ENCODE data around the gene REC8.

REC8 gene

DNA sequence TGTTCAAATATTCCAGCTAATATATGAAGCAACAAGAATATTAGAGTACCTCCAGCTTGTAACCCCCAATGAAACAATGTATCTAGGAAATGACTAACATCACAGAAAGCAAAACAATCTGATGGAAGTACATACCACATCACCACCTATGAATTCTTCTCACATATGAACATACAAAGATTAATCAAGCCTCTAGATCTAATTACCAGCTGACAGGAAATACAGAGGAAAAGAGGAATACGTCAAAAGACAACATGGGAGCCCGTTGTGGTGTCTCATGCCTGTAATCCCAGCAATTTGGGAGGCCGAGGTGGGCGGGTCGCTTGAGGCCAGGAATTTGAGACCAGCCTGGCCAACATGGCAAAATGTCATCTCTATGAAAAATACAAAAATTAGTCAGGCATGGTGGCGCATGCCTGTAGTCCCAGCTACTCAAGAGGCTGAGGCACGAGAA lies 52.8 kb downstream of the REC8 start:
- DNase-seq (ENCODE audit: extremely low read depth, low read depth) = no peak

DNA sequence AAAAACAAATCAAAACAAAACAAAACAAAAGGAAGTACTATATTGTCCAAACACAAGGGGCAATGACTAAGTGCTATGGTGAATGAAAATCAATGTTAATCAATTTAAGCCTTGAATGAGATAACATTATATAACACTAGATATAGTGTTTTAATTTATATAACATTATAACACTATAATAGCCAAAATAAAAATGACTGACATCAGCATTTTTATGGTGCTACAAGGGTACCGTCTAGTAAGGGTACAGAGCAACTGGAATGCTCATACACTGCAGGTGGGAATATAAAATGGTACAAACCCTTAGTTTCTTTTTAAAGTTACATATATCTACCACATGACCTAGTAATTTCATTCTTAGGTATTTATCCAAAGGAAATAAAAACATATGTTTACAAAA lies 54.6 kb downstream of the REC8 start:
- no peak for DNase-seq (ENCODE audit: extremely low read depth, low read depth)
- TF ChIP-seq, protein P1, sequence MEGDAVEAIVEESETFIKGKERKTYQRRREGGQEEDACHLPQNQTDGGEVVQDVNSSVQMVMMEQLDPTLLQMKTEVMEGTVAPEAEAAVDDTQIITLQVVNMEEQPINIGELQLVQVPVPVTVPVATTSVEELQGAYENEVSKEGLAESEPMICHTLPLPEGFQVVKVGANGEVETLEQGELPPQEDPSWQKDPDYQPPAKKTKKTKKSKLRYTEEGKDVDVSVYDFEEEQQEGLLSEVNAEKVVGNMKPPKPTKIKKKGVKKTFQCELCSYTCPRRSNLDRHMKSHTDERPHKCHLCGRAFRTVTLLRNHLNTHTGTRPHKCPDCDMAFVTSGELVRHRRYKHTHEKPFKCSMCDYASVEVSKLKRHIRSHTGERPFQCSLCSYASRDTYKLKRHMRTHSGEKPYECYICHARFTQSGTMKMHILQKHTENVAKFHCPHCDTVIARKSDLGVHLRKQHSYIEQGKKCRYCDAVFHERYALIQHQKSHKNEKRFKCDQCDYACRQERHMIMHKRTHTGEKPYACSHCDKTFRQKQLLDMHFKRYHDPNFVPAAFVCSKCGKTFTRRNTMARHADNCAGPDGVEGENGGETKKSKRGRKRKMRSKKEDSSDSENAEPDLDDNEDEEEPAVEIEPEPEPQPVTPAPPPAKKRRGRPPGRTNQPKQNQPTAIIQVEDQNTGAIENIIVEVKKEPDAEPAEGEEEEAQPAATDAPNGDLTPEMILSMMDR (IDR thresholded peaks at IDR 0.05; ENCODE audit: low read depth, low read length, missing control alignments) = no peak
- H3K4me3 ChIP-seq (replicated peaks; ENCODE audit: low read depth, low read length) = no peak overlapping the region

More for the DNA sequence above, 52.8 kb downstream of the REC8 start:
- TF ChIP-seq, protein P1 (IDR thresholded peaks at IDR 0.05; ENCODE audit: low read depth, low read length, missing control alignments) = no peak
- H3K4me3 ChIP-seq (replicated peaks; ENCODE audit: low read depth, low read length) = no peak overlapping the region

DNA sequence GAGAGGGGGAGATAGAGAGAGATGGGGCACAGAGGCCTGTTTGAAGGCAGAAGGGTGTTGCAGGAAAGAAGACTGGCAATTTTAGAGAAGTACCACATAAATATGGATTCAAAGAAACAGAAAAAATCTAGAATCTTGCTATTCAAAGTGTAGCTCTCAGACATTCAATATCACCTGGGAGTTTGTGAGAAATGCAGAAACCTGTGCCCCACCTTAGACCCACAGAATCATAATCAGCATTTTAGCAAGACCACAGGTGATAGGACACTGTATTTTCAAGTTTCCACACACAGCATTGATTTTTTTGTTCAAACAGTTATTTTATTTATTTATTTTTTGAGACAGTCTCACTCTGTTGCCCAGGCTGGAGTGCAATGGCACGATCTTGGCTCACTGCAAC lies 57.0 kb downstream of the REC8 start:
- H3K4me3 ChIP-seq (replicated peaks; ENCODE audit: low read depth, low read length) = no peak overlapping the region
- TF ChIP-seq, protein P1 (IDR thresholded peaks at IDR 0.05; ENCODE audit: low read depth, low read length, missing control alignments) = no peak
- no peak for DNase-seq (ENCODE audit: extremely low read depth, low read depth)

All from HFF-Myc (cell line).